ENCODE results near the gene CYP4B1. TPM values are rescaled to one million over a fixed set of nuclear protein-coding genes. Genes with fewer than 3 reads are reported as not detected.

Gene CYP4B1
- total RNA-seq, 1 experiment from 2014 or later: not detected

- H3K23me2 ChIP-seq (ENCODE audit: insufficient read length, low read depth, low read length, poor library complexity, severe bottlenecking): no peaks in the 10 kb centered on the region
- H3K18ac ChIP-seq (ENCODE audit: insufficient read length, low read depth, low read length): no peak overlapping the region
- no peak overlapping the region for H3K14ac ChIP-seq (ENCODE audit: insufficient read depth, low read length)
- H3K4me3 Mint-ChIP-seq: no peak overlapping the region
- H4K20me1 ChIP-seq (ENCODE audit: control insufficient read depth, insufficient read depth, insufficient read length): no peaks in the 10 kb centered on the region
- peaks cover 0 to 2% of the 10 kb centered on the region in 2 experiments; a peak in 2 of 4 replicates for H3K4me1 Mint-ChIP-seq
- H2BK12ac ChIP-seq (ENCODE audit: insufficient read length, low read depth, low read length): no peak overlapping the region
- H4K5ac ChIP-seq (ENCODE audit: insufficient read length, low read depth, low read length): no peak overlapping the region
- H3K4me1 ChIP-seq (ENCODE audit: insufficient read depth, low read length): no peaks in the 10 kb centered on the region
- H4K8ac ChIP-seq (replicated peaks; ENCODE audit: insufficient read length, low read depth, low read length): no peak overlapping the region
- no peak overlapping the region for H2AFZ ChIP-seq (ENCODE audit: low read length)
- H3K56ac ChIP-seq (ENCODE audit: insufficient read length, low read depth, low read length): no peak overlapping the region
- H2BK5ac ChIP-seq (ENCODE audit: insufficient read length, low read length): no peak overlapping the region
- H2BK120ac ChIP-seq (ENCODE audit: low read depth, low read length, poor library complexity, severe bottlenecking): no peak overlapping the region
- H2AK5ac ChIP-seq (ENCODE audit: insufficient read length, low read length): no peak overlapping the region
- H3K27me3 Mint-ChIP-seq (ENCODE audit: low read depth): peaks cover 5% of the 10 kb centered on the region; the same call in 1 of the 2 replicates
- H3K23ac ChIP-seq (ENCODE audit: insufficient read length, low read depth, low read length): no peak overlapping the region
- TF ChIP-seq, protein P1, sequence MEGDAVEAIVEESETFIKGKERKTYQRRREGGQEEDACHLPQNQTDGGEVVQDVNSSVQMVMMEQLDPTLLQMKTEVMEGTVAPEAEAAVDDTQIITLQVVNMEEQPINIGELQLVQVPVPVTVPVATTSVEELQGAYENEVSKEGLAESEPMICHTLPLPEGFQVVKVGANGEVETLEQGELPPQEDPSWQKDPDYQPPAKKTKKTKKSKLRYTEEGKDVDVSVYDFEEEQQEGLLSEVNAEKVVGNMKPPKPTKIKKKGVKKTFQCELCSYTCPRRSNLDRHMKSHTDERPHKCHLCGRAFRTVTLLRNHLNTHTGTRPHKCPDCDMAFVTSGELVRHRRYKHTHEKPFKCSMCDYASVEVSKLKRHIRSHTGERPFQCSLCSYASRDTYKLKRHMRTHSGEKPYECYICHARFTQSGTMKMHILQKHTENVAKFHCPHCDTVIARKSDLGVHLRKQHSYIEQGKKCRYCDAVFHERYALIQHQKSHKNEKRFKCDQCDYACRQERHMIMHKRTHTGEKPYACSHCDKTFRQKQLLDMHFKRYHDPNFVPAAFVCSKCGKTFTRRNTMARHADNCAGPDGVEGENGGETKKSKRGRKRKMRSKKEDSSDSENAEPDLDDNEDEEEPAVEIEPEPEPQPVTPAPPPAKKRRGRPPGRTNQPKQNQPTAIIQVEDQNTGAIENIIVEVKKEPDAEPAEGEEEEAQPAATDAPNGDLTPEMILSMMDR (conservative IDR thresholded peaks at IDR 0.05): no peak
- peaks cover 45% of the 10 kb centered on the region for H3K9me3 ChIP-seq (ENCODE audit: control insufficient read depth, low read depth, low read length)
- no peaks in the 10 kb centered on the region for H3K79me1 ChIP-seq (ENCODE audit: insufficient read depth, low read depth, low read length, poor library complexity, severe bottlenecking)
- H3K4ac ChIP-seq (ENCODE audit: low read depth, low read length): no peak overlapping the region
- no peaks in the 10 kb centered on the region for H3K79me2 ChIP-seq (ENCODE audit: insufficient read depth, low read length)
- H3K27ac Mint-ChIP-seq: no peak overlapping the region
- H3K36me3 Mint-ChIP-seq (ENCODE audit: insufficient read depth in 1 of 3, low read depth in 3 of 3): peaks cover 8 to 40% (median 33%) of the 10 kb centered on the region in 3 experiments; a peak in 6 of 7 replicates
- H2BK20ac ChIP-seq (ENCODE audit: low read depth, low read length, poor library complexity, severe bottlenecking): no peak overlapping the region
- DNase-seq: no peak
- H3K4me2 ChIP-seq (ENCODE audit: insufficient read depth, insufficient read length, low read length): no peak overlapping the region
- no peak overlapping the region for H2BK15ac ChIP-seq (ENCODE audit: low read depth, low read length)
- H3K27ac ChIP-seq (ENCODE audit: insufficient read length, low read depth, low read length): no peak overlapping the region
- peaks cover 55 to 60% of the 10 kb centered on the region in 2 experiments for H3K9me3 Mint-ChIP-seq
- H3T11ph ChIP-seq (ENCODE audit: low read length): no peak overlapping the region
- no peak overlapping the region for H3K9ac ChIP-seq (ENCODE audit: extremely low read depth, insufficient read length, low read length)
- H4K91ac ChIP-seq (ENCODE audit: insufficient read length, low read depth, low read length): no peak overlapping the region
- no peaks in the 10 kb centered on the region for H3K27me3 ChIP-seq (ENCODE audit: insufficient read depth, low read length)
Measured at GRCh38 chr1:46769028-46769740, 29.7 kb upstream of the CYP4B1 start.
